NCI-H345 treated with DMSO at 0.1 percent for 48 hours (cell line): ENCODE data around the gene KCNH4.
"Not testable (repeated sequence)": the region's sequence is repeated elsewhere in the genome, so short reads cannot be mapped to it uniquely, and the experiment has no call there.

Experiments
- DNase-seq: peaks from one replicate; lab custom pipeline; 2025; ENCODE audit not compliant: unreplicated experiment; lab: John Stamatoyannopoulos, UW

The KCNH4 gene

GRCh38 chr17:42179911-42180410 lies 981 bp downstream of the KCNH4 start:
- DNase-seq, result no peak

GRCh38 chr17:42179335-42179734 lies 1.6 kb downstream of the KCNH4 start:
- no peak for DNase-seq

- DNase-seq, result no peak
Observed at GRCh38 chr17:42178817-42179216, 2.1 kb downstream of the KCNH4 start.

DNA sequence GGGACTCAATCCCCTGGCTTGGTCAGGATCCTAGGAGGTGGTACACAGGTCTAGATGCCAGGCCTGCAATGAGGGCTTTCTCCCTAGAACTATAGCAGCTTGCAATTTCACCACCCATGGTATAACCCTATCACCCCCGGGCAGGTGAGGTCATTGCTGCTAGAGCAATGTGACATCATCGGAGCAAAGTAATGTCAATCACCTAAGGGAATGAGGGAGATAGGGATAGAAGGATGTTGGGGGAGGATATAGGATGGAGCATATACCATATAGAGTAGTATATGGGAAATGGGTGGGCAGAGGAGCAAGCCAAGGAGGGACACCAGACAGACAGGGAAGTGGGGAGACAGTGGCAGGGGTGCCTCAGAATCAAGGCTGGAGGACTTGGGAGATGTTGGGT lies 3.3 kb downstream of the KCNH4 start:
- DNase-seq, result no peak

- DNase-seq, result no peak
Observed at GRCh38 chr17:42174126-42174783, 6.7 kb downstream of the KCNH4 start.

DNA sequence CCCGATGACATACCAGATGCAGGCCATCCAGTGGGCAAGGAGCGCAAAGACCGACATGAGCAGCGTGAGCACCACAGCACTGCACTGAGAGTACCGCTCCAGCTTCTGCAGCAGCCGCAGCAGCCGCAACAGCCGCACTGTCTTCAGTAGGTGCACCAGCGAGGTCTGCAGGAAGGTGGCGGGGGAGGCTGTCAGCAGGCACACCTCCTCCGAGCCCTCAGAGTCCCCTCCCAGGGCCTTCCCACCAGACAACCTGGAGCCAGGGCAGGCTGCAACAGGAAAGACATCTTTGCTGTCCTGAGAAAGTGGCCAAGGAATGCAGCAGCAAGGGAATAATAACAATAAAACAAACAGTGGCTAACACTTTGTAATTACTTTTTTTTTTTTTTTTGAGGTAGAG lies 9.1 kb downstream of the KCNH4 start:
- DNase-seq, result no peak

GRCh38 chr17:42169351-42169750 lies 11.6 kb downstream of the KCNH4 start:
- no peak for DNase-seq

DNA sequence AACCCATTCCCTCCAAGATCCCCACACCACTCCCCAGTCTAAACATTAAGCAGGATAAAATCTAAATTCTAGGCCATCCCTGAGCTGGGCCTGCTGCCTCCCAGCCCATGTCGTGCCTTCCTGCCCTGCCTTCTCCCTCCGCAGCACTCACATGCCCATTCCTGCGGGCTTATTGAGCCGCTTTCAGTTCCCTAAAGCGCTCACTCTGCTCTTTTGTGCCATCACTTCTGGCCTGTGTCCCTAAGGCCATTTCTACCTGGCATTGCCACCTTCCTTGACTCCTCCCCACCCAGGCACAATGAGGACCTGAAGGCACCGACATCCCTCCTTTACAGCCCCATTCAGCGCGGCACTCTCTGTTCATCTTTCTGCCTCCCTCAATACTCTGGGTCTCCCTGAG lies 13.1 kb downstream of the KCNH4 start:
- no peak for DNase-seq

GRCh38 chr17:42166196-42166763 lies 14.7 kb downstream of the KCNH4 start:
- DNase-seq, result no peak

DNA sequence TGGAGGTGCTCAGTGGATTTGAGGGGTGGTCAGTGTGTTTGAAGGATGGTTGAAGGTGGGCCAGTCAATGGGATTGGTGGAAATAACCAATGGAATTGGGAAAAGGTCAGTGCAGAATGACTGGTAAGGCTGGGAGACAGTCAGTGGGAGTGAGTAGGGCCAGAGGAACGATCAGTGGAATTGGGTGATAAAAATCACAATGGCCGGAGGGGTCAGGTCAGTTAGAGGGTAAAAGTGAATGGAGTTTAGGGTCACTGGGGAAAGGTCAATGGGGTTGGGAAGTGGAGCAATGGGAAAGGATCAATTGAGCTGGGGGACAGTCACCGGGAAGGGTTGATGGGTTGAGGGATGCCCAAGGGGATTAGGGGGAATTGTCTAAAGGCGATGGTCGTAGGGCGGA lies 15.2 kb downstream of the KCNH4 start:
- DNase-seq, result no peak

- no peak for DNase-seq
Observed at GRCh38 chr17:42163696-42164407, 17.1 kb downstream of the KCNH4 start.

DNA sequence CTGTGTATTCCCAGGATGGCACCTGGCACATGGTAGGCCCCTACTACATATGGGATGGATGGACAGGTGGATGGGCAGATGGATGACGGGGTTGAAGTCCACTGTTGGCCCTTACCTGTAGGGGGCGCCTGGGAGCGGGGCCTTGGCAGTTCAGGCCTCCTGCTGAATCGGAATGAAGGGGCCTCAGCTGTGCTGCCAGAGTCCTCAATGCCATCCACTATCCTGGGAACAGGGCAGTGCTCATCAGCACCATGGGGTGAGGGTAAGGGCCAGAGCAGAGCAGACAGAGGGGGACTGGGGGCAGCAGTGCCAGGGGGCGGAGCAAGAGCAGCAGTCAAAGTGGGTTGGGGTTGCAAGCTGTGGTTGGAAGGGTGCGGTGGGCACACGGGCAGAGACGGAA lies 17.8 kb downstream of the KCNH4 start:
- no peak for DNase-seq

DNA sequence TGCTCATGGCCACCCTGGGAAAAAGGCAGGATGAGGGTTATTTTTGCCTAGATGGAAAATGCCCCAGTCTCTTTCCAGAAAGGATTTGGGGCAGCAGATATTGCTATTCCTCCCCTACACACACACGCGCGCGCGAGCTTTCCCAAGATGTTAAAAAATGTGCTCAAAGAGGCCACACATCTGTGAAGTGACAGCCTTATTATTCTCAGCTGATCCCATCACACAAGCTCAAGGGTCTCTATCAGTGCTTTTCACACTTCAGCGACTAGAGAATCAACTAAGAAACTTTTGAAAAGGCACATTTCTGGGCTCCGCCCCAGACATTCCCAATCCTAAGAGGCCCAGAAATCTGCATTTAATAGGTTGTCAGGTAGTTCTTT lies 20.4 kb downstream of the KCNH4 start:
- no peak for DNase-seq

- DNase-seq, result no peak
Observed at GRCh38 chr17:42159796-42160530, 21.0 kb downstream of the KCNH4 start.

GRCh38 chr17:42155614-42156045 lies 25.3 kb downstream of the KCNH4 start:
- no peak for DNase-seq

DNA sequence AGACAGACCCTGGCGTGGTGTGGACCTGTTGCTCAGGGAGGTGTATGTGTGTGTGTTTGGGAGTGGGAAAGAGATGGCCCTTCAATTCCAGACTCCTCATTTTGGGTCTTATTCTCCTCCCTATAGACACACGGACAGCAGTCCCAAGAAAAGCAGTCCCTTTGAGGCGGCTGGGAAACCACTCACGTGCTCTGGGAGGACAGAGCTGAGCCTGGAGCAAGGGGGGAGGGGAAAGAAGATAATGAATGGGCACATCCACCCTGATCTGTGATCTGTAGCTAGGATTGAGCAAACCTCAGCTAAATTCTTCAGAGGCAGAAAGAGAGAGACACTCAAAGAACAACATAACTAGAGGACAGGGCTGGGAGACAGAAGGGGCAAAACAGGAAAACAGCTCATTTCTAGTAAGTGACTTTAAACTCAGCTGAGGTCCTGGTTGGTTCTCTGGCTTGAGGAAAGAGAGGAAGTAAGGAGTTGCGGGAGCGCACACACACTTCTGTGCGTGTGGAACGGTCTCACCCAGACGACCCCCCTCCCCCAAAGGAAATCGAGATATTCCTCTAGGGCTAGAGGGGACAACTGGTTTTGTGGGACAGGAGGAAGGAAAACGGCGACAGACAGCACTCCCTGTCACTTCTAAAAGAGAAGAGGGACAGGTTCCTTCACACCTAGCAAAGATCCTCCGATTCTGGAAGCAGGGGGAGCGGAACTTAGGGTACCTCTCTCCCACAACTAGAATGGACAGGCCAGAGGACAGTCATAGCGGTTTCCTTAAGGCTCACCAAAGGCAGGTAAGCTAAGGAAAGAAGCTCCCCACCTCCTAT lies 26.8 kb downstream of the KCNH4 start:
- DNase-seq, result no peak

GRCh38 chr17:42146911-42147607 lies 33.9 kb downstream of the KCNH4 start:
- DNase-seq, result no peak

DNA sequence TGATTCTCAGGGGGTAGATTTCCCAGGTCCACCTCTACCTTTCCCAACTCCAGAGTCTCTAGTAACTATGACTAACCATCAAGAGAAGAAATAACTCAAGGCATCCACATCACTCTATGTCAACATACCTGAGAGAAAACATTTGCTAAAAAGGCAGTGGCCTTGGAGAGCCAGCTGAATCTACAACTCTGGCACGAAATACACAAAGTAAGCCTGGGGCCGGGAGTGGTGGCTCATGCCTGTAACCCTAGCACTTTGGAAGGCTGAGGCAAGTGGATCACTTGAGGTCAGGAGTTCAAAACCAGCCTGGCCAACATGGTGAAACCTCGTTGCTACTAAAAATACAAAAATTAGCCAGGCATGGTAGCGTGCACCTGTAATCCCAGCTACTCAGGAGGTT lies 37.8 kb downstream of the KCNH4 start:
- not testable (repeated sequence) for DNase-seq

GRCh38 chr17:42142371-42142896 lies 38.5 kb downstream of the KCNH4 start:
- no peak for DNase-seq

- no peak for DNase-seq
Observed at GRCh38 chr17:42141382-42141781, 39.6 kb downstream of the KCNH4 start.
